COR-L47 (cell line): ENCODE data around the gene KCNH3.
"Not testable (repeated sequence)": the region's sequence is repeated elsewhere in the genome, so short reads cannot be mapped to it uniquely, and the experiment has no call there.

ENCODE experiments used
- DNase-seq: peaks from one replicate; lab custom pipeline; 2025; lab: John Stamatoyannopoulos, UW

Gene KCNH3

GRCh38 chr12:49585477-49586459, 46.9 kb downstream of the KCNH3 start:
- DNase-seq, result no peak

- no peak for DNase-seq
Measured at GRCh38 chr12:49587174-49587908, 48.5 kb downstream of the KCNH3 start.

DNA sequence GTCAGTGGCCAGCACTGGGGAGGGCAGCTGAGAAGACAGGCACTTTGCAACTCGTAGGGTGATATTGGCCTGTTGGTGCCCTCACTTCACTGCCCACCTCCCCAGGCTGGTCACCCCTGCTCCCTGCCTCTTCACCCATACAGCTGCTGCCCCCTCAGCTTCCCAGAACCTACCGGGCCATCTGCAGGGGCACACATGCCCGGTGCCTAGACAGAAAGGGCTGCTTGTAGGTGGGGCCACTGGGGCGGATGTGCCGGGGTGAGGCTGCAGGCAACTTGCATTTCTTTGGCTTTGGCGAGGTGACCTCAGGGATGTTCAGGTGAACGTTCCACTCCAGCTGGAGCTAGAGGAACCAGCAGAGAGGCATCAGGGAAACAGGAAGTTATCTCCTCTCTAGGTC, 49.5 kb downstream of the KCNH3 start:
- no peak for DNase-seq

- no peak for DNase-seq
Measured at GRCh38 chr12:49588721-49589516, 50.1 kb downstream of the KCNH3 start.

- DNase-seq, result no peak
Measured at GRCh38 chr12:49598527-49598926, 59.7 kb downstream of the KCNH3 start.

GRCh38 chr12:49599961-49600360, 61.1 kb downstream of the KCNH3 start:
- no peak for DNase-seq

DNA sequence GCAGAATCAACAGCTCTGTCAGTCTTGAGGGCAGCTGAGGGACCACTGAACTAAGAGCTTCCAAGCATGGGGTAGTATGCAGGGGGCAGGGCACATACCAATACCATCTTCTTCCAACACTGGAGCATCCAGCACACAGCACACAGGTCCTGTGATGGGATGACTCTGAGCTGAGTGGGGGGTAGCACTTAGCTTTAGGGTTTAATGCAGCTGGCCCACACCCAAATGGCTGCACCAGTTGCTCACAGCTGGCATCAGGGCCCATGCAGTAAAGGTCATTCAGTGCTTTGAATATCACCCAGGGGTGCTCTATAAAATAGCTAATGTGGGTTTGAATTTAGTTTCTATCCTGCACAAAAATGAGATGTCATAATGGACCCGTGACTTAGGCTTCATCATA, 64.9 kb downstream of the KCNH3 start:
- DNase-seq, result no peak

- DNase-seq, result no peak
Measured at GRCh38 chr12:49604856-49605255, 66.0 kb downstream of the KCNH3 start.

DNA sequence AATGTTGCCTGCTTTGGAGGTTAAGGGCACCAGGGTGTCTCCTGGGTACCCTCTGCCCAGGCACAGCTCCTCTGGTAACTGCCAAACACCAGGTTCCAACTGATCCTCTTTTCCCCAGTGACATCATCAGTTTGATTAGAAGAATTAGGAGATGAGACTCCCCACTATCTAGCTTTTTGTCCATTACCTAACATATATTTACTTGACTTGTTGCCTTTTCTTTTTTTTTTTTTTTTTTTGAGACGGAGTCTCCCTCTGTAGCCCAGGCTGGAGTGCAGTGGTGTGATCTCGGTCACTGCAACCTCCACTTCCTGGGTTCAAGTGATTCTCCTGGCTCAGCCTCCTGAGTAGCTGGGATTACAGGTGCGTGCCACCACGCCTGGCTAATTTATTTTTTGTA, 66.7 kb downstream of the KCNH3 start, which contains the start of gene FAM186B:
TSS of gene FAM186B (minus strand) at position 101 of the 400 bp plus-strand sequence. CDS start 162 bp downstream, outside the sequence.
- DNase-seq, result not testable (repeated sequence)
